ENCODE data around the gene BPI.
"Not testable (repeated sequence)": the region's sequence is repeated elsewhere in the genome, so short reads cannot be mapped to it uniquely, and the experiment has no call there.

DNA sequence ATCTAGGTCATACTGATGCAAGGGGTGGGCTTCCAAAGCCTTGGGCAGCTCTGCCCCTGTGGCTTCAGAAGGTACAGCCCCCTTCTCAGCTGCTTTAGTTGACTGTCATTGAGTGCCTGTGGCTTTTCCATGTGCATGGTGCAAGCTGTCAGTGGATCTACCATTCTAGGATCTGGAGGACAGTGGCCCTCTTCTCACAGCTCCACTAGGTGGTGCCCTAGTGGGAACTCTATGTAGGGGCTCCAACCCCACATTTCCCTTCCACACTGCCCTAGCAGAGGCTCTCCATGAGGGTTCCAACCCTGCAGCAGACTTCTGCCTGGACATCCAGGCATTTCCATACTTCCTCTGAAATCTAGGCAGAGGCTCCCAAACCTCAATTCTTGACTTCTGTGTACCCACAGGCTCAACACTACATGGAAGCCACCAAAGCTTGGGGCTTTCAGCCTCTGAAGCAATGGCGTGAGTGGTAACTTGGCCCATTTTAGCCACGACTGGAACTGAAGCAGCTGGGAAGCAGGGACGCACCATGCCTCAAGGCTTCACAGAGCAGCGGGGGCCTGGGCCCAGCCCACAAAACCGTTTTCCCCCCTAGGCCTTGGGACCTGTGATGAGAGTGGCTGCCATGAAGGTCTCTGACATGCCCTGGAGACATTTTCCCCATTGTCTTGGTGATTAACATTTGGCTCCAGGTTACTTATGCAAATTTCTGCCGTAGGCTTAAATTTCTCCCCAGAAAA is 22.6 kb upstream of the BPI start:
- TF ChIP-seq EZH2 (IDR thresholded peaks at IDR 0.05; ENCODE audit: low read length, missing control alignments) = not testable (repeated sequence)
- TF ChIP-seq, protein P1, sequence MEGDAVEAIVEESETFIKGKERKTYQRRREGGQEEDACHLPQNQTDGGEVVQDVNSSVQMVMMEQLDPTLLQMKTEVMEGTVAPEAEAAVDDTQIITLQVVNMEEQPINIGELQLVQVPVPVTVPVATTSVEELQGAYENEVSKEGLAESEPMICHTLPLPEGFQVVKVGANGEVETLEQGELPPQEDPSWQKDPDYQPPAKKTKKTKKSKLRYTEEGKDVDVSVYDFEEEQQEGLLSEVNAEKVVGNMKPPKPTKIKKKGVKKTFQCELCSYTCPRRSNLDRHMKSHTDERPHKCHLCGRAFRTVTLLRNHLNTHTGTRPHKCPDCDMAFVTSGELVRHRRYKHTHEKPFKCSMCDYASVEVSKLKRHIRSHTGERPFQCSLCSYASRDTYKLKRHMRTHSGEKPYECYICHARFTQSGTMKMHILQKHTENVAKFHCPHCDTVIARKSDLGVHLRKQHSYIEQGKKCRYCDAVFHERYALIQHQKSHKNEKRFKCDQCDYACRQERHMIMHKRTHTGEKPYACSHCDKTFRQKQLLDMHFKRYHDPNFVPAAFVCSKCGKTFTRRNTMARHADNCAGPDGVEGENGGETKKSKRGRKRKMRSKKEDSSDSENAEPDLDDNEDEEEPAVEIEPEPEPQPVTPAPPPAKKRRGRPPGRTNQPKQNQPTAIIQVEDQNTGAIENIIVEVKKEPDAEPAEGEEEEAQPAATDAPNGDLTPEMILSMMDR (conservative IDR thresholded peaks at IDR 0.05 in 1 of 2, IDR thresholded peaks at IDR 0.05 in 1 of 2; ENCODE audit: low read depth in 1 of 2, low read length in 2 of 2) = not testable (repeated sequence)

Data from fibroblast of lung (primary cell).